Mesothelial cell of epicardium (in vitro differentiated cells): ENCODE data around the gene APOBEC3G. TPM values are rescaled to one million over a fixed set of nuclear protein-coding genes. Genes with fewer than 3 reads are reported as not detected.
"Not testable (repeated sequence)": the region's sequence is repeated elsewhere in the genome, so short reads cannot be mapped to it uniquely, and the experiment has no call there.

Experiments
- DNase-seq, 2 experiments: peaks; one replicate each; pipeline ENCODE4 v3.0.0; 2021; ENCODE audit warnings: low spot score in 2 of 2; ENCODE audit not compliant: unreplicated experiment in 2 of 2
- H3K27ac Mint-ChIP-seq: 2 replicates; pipeline ENCODE4 v1.8.0; 2021; ENCODE audit warnings: mixed read lengths
- H3K27me3 Mint-ChIP-seq: 2 replicates; pipeline ENCODE4 v1.8.0; 2021; ENCODE audit warnings: low read depth, mixed read lengths
- H3K36me3 Mint-ChIP-seq: 2 replicates; pipeline ENCODE4 v1.8.0; 2021; ENCODE audit warnings: mixed read lengths
- H3K4me1 Mint-ChIP-seq: 2 replicates; pipeline ENCODE4 v1.8.0; 2021; ENCODE audit warnings: mixed read lengths
- H3K4me3 Mint-ChIP-seq: 2 replicates; pipeline ENCODE4 v1.8.0; 2021; ENCODE audit warnings: mild to moderate bottlenecking, moderate library complexity, mixed read lengths
- H3K9me3 Mint-ChIP-seq: 2 replicates; pipeline ENCODE4 v1.8.0; 2021; ENCODE audit warnings: mixed read lengths
- CTCF ChIP-seq: fragments of 200-600 bp; sonication (generic); IDR thresholded peaks from one replicate; pipeline ENCODE4 v1.5.0; 2021; ENCODE audit warnings: antibody characterized with exemption; ENCODE audit not compliant: unreplicated experiment
- total RNA-seq: library from RNA; stranded (reverse); gene quantifications from 3 replicates; pipeline ENCODE4 v1.2.1, GENCODE V29; 2021

The APOBEC3G gene
- total RNA-seq, 1 donor from 2014 or later, result 5.5 TPM

DNA sequence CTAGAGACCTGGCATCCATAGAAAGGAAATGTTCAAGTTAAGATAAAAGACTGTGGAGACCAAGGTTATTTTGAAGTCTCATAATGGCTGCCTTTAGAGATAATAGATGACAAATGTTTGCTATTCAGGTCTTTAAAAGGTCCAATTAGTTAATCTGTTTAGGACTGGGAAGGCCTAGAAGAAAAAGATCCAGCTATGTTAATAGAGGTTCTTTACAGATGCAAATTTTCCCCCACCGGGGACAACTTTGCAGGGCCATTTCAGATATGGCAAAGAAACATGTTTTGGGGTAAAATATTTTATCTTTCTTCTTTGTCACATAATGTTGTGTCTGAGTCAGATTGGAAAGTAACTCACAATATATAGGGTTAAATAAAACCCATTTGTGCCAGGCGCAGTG, 3.1 kb upstream of the APOBEC3G start:
- Mint-ChIP-seq H3K36me3 (no peaks in the 10 kb centered on the region), H3K4me1 (peaks cover 17% of the 10 kb centered on the region), H3K27me3 (no peaks in the 10 kb centered on the region), H3K4me3 (no peak overlapping the region), H3K9me3 (no peaks in the 10 kb centered on the region), H3K27ac (no peak overlapping the region)
- TF ChIP-seq CTCF, result no peak
- no peak for DNase-seq

- peak overlapping the region; percentile 39 for H3K27ac Mint-ChIP-seq
- DNase-seq, H3K27me3 Mint-ChIP-seq, H3K9me3 Mint-ChIP-seq, H3K36me3 Mint-ChIP-seq: not testable (repeated sequence)
- H3K4me1 Mint-ChIP-seq, result peaks cover 24% of the 10 kb centered on the region
- H3K4me3 Mint-ChIP-seq, result peak overlapping the region; percentile 63
Observed at GRCh38 chr22:39076155-39077025, 685 bp upstream of the APOBEC3G start.

DNA sequence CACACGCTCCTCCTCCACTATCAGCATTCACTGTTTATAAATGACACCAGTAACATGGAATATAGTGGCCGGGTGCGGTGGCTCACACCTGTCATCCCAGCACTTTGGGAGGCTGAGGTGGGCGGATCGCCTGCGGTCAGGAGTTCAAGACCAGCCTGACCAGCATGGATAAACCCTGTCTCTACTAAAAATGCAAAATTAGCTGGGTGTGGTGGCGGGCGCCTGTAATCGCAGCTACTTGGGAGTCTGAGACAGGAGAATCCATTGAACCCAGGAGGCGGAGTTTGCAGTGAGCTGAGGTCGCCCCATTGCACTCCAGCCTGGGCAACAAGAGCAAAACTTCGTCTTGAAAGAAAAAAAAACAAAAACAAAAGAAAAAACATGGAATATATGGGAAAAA, 837 bp downstream of the APOBEC3G start:
- DNase-seq, H3K9me3 Mint-ChIP-seq, H3K36me3 Mint-ChIP-seq, H3K27me3 Mint-ChIP-seq, H3K4me3 Mint-ChIP-seq: not testable (repeated sequence)
- H3K4me1 Mint-ChIP-seq, result peaks cover 36% of the 10 kb centered on the region
- peak overlapping the region; percentile 12 for H3K27ac Mint-ChIP-seq

- Mint-ChIP-seq H3K36me3 (no peaks in the 10 kb centered on the region), H3K4me3 (no peak overlapping the region)
- no peak for DNase-seq
Observed at GRCh38 chr22:39078329-39078728, 1.3 kb downstream of the APOBEC3G start.

GRCh38 chr22:39079054-39079637, 2.1 kb downstream of the APOBEC3G start:
- H3K4me1 Mint-ChIP-seq, result peaks cover 36% of the 10 kb centered on the region
- not testable (repeated sequence) for H3K4me3 Mint-ChIP-seq, H3K27me3 Mint-ChIP-seq, H3K9me3 Mint-ChIP-seq, DNase-seq, H3K36me3 Mint-ChIP-seq, H3K27ac Mint-ChIP-seq

More at GRCh38 chr22:39078329-39078728, 1.3 kb downstream of the APOBEC3G start:
- no peaks in the 10 kb centered on the region for H3K27me3 Mint-ChIP-seq
- no peaks in the 10 kb centered on the region for H3K9me3 Mint-ChIP-seq
- H3K27ac Mint-ChIP-seq, result no peak overlapping the region
- no peak for TF ChIP-seq CTCF
- H3K4me1 Mint-ChIP-seq, result peaks cover 40% of the 10 kb centered on the region

GRCh38 chr22:39080052-39080762, 3.1 kb downstream of the APOBEC3G start:
- Mint-ChIP-seq H3K27ac (no peak overlapping the region), H3K27me3 (no peaks in the 10 kb centered on the region), H3K4me3 (no peak overlapping the region), H3K4me1 (peaks cover 32% of the 10 kb centered on the region), H3K9me3 (no peaks in the 10 kb centered on the region), H3K36me3 (no peaks in the 10 kb centered on the region)
- no peak for DNase-seq
- TF ChIP-seq CTCF, result no peak

- Mint-ChIP-seq H3K36me3 (no peaks in the 10 kb centered on the region), H3K27me3 (no peaks in the 10 kb centered on the region), H3K4me1 (peaks cover 32% of the 10 kb centered on the region), H3K4me3 (no peak overlapping the region), H3K27ac (peak overlapping the region; percentile 13), H3K9me3 (no peaks in the 10 kb centered on the region)
- no peak for TF ChIP-seq CTCF
- no peak for DNase-seq
Observed at GRCh38 chr22:39081016-39081415, 3.9 kb downstream of the APOBEC3G start.
